ENCODE data around the gene NPY4R.
"Not testable (repeated sequence)": the region's sequence is repeated elsewhere in the genome, so short reads cannot be mapped to it uniquely, and the experiment has no call there.

NPY4R gene

GRCh38 chr10:46465765-46466164 is at the start of gene NPY4R:
NPY4R (minus strand) TSS chr10:46465958; CDS start chr10:46462635, 3,323 bp downstream.
- not testable (repeated sequence) for DNase-seq

- DNase-seq = no peak
Measured at GRCh38 chr10:46515366-46515765, 49.6 kb upstream of the NPY4R start.

- DNase-seq = no peak
Measured at GRCh38 chr10:46514899-46515298, 49.1 kb upstream of the NPY4R start.

GRCh38 chr10:46514431-46514861 is 48.7 kb upstream of the NPY4R start:
- no peak for DNase-seq

- not testable (repeated sequence) for DNase-seq
Measured at GRCh38 chr10:46513333-46513732, 47.6 kb upstream of the NPY4R start.

GRCh38 chr10:46512725-46513124 is 47.0 kb upstream of the NPY4R start:
- not testable (repeated sequence) for DNase-seq

GRCh38 chr10:46512002-46512401 is 46.2 kb upstream of the NPY4R start:
- not testable (repeated sequence) for DNase-seq

- DNase-seq = not testable (repeated sequence)
Measured at GRCh38 chr10:46499990-46500389, 34.2 kb upstream of the NPY4R start.

- DNase-seq = not testable (repeated sequence)
Measured at GRCh38 chr10:46498985-46499703, 33.4 kb upstream of the NPY4R start.

- DNase-seq = not testable (repeated sequence)
Measured at GRCh38 chr10:46497878-46498277, 32.1 kb upstream of the NPY4R start.

GRCh38 chr10:46497401-46497800 is 31.6 kb upstream of the NPY4R start:
- not testable (repeated sequence) for DNase-seq

- not testable (repeated sequence) for DNase-seq
Measured at GRCh38 chr10:46491364-46492114, 25.8 kb upstream of the NPY4R start.

- not testable (repeated sequence) for DNase-seq
Measured at GRCh38 chr10:46490285-46490684, 24.5 kb upstream of the NPY4R start.

- not testable (repeated sequence) for DNase-seq
Measured at GRCh38 chr10:46486459-46486858, 20.7 kb upstream of the NPY4R start.

- DNase-seq = not testable (repeated sequence)
Measured at GRCh38 chr10:46474746-46475320, 9.1 kb upstream of the NPY4R start.

GRCh38 chr10:46473758-46474157 is 8.0 kb upstream of the NPY4R start:
- not testable (repeated sequence) for DNase-seq

- not testable (repeated sequence) for DNase-seq
Measured at GRCh38 chr10:46470134-46470533, 4.4 kb upstream of the NPY4R start.

- not testable (repeated sequence) for DNase-seq
Measured at GRCh38 chr10:46468119-46468809, 2.5 kb upstream of the NPY4R start.

GRCh38 chr10:46463608-46464007 is 2.1 kb downstream of the NPY4R start:
- DNase-seq = not testable (repeated sequence)

- DNase-seq = not testable (repeated sequence)
Measured at GRCh38 chr10:46462276-46462675, 3.5 kb downstream of the NPY4R start.

GRCh38 chr10:46459579-46459978 is 6.2 kb downstream of the NPY4R start:
- not testable (repeated sequence) for DNase-seq

- not testable (repeated sequence) for DNase-seq
Measured at GRCh38 chr10:46457071-46457470, 8.7 kb downstream of the NPY4R start.

- DNase-seq = not testable (repeated sequence)
Measured at GRCh38 chr10:46455992-46456391, 9.8 kb downstream of the NPY4R start.

Measured in NCI-H82 (cell line).